Activated naive CD4-positive, alpha-beta T cell treated with anti-CD3 and anti-CD28 coated beads, Interleukin-2, amount 50 U/mL, for 16 hours (primary cell): ENCODE results near the gene FRMD4A.

ENCODE experiments used
- DNase-seq: peaks from one replicate; pipeline ENCODE4 v3.0.0-alpha.2; 2020

The FRMD4A gene

GRCh38 chr10:14181567-14181936, 149.2 kb downstream of the FRMD4A start:
- DNase-seq, result no peak

- no peak for DNase-seq
Measured at GRCh38 chr10:14180911-14181566, 149.7 kb downstream of the FRMD4A start.

- no peak for DNase-seq
Measured at GRCh38 chr10:14179251-14179650, 151.5 kb downstream of the FRMD4A start.

DNA sequence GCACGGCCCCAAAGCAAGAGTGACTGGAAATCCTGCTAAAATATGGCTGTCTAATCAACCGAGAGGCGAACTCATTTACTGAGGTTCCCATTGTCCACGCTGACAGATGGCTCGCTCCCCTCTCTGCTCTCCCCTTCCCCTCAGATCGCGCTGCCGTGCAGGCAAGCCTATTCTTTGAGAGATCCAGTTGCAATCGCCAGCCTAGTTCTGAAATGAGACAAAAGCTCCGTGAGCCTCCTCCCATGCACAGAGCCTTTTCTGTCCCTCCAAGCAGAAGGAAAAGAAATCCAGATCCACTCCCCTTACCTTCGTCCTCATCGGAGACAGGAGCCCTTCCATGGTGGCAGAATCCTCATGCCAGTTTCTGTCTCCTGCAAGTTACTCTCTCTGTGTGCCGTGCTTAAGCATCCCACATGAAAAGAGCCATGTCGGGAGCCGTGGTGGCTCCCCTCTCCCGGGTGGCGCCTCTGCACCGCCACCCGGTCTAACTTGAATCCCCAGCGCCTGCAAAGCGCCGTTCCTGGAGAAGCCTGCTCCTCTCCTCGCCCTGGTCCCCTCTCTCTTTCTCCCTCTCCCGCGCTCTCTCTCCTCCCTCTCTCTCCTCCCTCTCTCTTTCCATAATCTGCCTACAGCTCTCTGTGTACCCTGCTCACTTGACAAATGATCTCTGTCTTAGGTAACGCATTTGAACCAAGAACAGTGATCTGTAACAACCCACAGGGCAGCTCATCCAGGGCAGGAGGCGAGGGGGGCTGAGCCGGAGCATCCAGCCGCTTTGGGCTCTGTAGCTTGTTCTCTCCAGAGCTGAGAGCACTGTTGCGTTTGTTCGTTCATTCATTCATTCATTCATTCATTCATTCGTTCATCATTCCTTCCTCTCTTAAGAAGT, 156.8 kb downstream of the FRMD4A start:
- DNase-seq, result no peak

GRCh38 chr10:14173391-14173705, 157.4 kb downstream of the FRMD4A start:
- DNase-seq, result no peak

DNA sequence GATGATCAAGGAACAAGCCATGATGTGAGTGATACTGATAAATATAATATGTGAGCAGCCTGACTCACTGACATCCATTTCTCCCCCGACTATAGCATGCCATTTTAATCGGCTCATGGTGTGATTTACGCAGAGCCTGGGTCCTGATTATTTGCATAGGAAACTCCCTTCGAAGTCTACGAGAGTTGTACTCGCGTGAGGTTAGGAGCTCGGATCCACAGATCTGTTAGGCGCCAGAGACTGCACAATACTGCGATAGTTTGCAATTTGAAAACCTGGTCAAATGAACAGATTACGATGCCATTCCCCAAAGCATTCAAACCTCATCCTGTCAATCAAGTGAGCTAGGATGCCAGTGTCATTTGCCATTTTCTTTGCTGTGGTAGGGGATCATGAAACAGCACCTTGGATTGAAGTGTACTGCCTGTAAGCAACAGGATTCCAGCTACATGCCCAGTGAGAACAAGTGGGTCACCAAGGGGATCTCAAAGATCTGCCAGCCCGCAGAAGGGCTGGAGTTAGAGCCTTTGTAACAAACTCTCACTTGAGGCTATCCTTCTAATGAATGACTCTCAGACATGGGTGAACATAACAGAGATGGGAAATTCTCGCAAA, 158.3 kb downstream of the FRMD4A start:
- DNase-seq, result no peak

DNA sequence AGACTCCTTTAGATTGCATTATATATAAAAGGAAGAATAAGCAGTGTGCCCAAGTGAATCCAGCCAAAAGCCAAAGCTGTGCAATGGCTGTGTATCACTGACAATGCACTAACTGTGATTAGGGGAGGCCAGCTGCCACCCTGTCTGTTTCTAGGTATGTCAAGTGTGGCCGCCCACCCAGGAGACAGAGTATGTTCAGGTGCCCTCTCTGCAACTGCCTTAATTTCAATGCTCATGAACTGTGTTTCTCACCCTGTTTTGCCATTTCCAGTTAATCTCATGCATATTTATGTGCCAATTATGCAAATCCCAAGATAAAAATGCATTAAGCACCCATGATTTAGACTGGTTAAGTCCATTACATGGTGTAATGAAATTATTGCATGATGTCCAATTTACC, 159.4 kb downstream of the FRMD4A start:
- no peak for DNase-seq

DNA sequence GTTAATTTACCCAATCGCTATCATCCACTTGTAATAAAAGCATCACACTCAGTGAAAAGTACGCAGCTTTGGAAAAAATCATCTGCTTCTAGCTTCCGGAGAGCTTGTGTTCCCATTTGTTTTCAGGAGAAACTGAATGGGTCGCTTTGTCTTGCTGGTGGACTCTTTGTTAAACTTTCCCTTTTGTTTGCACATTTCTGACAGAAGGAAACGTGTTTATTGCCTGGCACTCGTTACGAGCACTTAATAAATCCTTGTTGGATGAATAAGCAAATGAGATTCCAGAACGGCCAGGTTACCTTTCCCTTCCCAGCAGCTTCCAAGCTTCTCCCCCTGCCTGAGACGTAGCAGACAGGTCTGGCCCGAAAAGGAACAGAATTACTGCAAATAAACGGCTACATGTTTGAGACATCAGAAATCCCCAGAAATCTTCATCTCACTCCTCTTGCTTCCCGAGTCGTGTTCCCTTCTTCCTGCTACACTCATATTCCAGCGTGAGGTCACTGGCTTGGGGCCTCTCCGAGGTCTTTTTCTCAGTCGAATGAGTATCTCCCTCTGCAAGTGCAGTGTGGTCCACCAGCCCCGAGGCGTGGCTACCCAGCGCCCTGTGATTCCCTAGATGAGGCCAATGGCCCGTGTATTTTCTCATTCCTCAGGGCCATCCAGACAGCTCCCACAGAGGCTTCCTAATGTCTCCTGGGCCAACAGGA, 167.2 kb downstream of the FRMD4A start:
- DNase-seq, result no peak

DNA sequence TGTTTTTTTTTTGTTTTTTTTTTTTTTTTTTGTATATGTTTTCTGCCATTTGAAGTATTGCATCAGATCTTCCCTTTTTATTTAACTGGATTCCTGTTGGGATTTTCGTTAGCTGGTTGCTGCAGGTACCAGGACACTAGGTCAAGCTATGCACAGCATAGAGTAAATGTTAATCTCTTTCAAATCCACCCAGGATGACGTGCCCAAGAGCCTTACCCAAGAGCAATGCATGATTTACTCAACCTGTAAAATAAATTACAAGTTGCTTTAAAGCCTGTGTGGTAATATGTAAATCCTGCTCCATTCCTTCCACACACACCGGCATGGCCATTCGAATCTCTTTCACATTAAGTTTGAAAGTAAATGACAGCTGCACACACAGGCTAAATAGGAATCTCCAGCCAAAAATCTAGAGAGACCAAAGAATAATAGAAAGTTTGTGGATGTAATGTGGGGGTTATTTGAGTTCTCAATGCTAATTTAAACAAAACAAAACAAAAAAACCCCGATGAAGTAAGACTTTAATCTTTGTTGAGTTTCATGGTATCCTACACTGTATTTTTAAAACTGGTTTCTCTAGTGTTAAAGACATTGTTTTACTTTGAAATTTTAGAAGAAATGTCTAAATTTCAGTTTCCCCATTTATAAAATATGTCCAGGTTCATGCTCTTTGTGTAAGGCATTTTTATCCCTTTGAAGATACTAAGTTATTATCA, 167.9 kb downstream of the FRMD4A start:
- no peak for DNase-seq

DNA sequence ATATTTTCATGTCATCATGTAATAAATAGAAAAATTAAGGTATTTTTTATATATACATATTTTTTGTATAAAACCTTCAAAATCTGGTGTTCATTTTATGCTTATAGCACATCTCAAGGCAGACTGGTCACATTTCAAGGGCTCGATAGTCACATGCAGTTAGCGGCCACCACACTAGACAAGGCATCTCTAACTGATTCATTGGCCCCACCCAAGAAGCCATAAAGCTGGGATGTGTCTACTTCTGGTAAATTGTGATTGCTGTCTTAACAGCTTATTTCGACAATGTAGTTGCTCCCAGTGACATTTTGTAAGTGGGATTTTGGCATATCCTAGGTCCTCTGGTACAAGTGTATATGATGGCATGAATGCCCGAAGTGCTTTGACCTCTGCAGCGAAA, 168.7 kb downstream of the FRMD4A start:
- no peak for DNase-seq

DNA sequence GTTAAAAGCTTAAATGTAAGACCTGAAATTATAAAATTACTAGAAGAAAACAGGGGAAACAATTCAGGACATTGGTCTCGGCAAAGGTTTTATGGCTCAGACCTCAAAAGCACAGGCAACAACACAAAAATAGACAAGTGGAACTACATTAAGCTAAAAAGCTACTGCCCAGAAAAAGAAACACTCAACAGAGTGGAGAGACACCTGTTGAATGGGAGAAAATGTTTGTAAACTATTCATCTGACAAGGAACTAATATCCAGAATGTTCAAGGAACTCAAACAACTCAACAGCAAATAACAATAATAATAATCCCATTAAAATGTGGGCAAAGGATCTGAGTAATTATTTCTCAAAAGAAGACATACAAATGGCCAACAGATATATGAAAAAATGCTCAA, 170.4 kb downstream of the FRMD4A start:
- no peak for DNase-seq

DNA sequence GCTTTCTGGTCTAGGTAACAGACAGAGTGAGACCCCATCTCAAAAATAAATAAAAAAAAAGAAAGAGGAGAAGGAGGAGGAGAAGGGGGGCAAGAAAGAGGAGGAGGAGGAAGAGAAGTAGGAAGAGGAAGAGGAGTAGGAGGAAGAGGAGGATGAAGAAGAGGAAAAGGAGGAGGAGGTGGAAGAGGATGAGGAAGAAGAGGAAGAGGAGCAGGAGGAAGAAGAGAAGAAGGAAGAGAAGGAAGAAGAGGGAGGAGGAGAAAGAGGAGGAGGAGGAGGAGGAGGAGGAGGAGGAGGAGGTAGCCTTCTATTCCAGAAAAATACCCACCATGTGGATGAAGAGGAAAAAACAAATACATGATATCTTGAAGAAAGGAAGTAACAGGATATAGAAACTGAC, 172.1 kb downstream of the FRMD4A start:
- DNase-seq, result no peak

DNA sequence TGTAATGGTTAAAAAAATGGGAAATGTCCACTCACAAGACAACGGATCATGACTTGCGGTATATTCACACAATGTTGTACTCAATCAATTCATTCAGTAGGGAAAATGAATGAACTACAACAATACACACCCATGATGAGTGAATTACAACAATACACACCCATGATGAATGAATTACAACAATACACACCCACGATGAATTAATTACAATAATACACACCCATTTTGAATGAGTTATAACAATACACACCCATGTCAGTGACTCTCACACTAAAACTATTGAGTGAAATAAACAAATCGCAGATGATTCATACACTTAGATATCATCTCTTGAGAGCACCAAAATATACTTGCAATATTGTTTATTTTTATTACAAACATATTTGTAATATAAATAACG, 174.6 kb downstream of the FRMD4A start:
- DNase-seq, result no peak

DNA sequence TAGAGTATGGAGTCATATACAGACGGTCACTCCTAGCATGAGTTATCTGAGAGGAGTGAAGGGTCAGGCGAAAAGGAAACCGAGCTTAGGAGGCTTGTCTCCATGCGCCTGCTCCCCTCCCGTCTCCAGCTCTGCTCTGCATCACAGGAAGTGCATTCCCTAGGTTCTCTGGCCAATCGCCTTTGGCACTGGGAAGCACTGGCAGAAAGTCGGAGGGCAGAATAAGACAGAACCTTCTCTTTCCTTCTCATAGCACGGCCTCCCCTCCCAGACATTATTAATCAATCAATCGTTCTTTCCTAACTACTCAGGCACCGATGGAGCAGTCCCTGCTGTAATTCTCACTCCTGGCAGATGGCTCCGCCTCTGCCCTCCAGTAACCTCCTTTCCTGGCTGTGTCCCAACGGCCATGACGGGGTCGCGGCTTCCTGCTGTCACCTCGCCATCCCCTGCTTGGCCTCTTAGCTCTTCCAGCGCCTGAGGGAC, 177.1 kb downstream of the FRMD4A start:
- DNase-seq, result no peak

GRCh38 chr10:14151571-14151970, 179.2 kb downstream of the FRMD4A start:
- no peak for DNase-seq

- no peak for DNase-seq
Measured at GRCh38 chr10:14150526-14150925, 180.2 kb downstream of the FRMD4A start.

GRCh38 chr10:14146501-14146900, 184.2 kb downstream of the FRMD4A start:
- DNase-seq, result no peak

- DNase-seq, result no peak
Measured at GRCh38 chr10:14146025-14146424, 184.7 kb downstream of the FRMD4A start.

GRCh38 chr10:14144451-14144850, 186.3 kb downstream of the FRMD4A start:
- no peak for DNase-seq

- no peak for DNase-seq
Measured at GRCh38 chr10:14142606-14143250, 188.0 kb downstream of the FRMD4A start.

GRCh38 chr10:14141283-14141682, 189.4 kb downstream of the FRMD4A start:
- no peak for DNase-seq

- no peak for DNase-seq
Measured at GRCh38 chr10:14137391-14137790, 193.3 kb downstream of the FRMD4A start.
